ENCODE results near the gene SEMA4D. TPM values are rescaled to one million over a fixed set of nuclear protein-coding genes. Genes with fewer than 3 reads are reported as not detected.

The SEMA4D gene
- total and polyA plus RNA-seq, 9 of the 15 experiments (the other 6 are each of a cell fraction or from before 2014, with no cell fraction given): 0.38 to 5.1 (median 1.8) TPM

DNA sequence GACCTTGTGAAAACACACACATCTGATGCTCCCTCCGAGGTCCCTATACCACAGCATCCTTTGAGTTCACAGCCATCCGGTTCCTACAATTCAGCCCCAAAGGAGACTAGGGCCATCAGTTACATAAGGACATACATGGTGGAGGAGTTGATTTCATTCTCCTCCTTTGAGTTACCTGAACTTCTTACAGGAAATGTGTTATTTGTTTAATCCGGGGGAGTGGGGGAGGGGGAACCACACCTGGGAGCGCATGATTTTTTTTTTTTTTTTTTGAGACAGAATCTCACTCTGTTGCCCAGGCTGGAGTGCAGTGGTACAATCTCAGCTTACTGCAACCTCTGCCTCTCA lies 30.7 kb downstream of the SEMA4D start:
- H3K9me3 ChIP-seq (replicated peaks; ENCODE audit: control insufficient read depth, insufficient read depth, low read depth, low read length): no peaks in the 10 kb centered on the region
- intact Hi-C loops (cut with micrococcal nuclease): no loop called here
- TF ChIP-seq PHF21A (IDR thresholded peaks at IDR 0.05; ENCODE audit: borderline replicate concordance, low read depth): no peak
- TF ChIP-seq STAT5B (CRISPR knock-in tag; IDR thresholded peaks at IDR 0.05): no peak
- no peak for TF ChIP-seq TFAP4 (CRISPR knock-in tag; IDR thresholded peaks at IDR 0.05; ENCODE audit: borderline replicate concordance)
- no peak for TF ChIP-seq SOX6 (IDR thresholded peaks at IDR 0.05)
- TF ChIP-seq, protein P1, sequence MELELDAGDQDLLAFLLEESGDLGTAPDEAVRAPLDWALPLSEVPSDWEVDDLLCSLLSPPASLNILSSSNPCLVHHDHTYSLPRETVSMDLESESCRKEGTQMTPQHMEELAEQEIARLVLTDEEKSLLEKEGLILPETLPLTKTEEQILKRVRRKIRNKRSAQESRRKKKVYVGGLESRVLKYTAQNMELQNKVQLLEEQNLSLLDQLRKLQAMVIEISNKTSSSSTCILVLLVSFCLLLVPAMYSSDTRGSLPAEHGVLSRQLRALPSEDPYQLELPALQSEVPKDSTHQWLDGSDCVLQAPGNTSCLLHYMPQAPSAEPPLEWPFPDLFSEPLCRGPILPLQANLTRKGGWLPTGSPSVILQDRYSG (tag; conservative IDR thresholded peaks at IDR 0.05; ENCODE audit: low read depth): no peak
- no peak for TF ChIP-seq MIER1 (IDR thresholded peaks at IDR 0.05; ENCODE audit: low read depth)
- TF ChIP-seq MAFF (IDR thresholded peaks at IDR 0.05; ENCODE audit: low read length): no peak
- no peak for TF ChIP-seq ZFX (CRISPR knock-in tag; IDR thresholded peaks at IDR 0.05)
- TF ChIP-seq NUFIP1 (IDR thresholded peaks at IDR 0.05; ENCODE audit: partially characterized antibody): no peak
- no peak for TF ChIP-seq HNRNPK (IDR thresholded peaks at IDR 0.05; ENCODE audit: low read depth, low read length, poor library complexity, severe bottlenecking)
- no peak for TF ChIP-seq PATZ1 (CRISPR knock-in tag; IDR thresholded peaks at IDR 0.05; ENCODE audit: borderline replicate concordance)
- TF ChIP-seq MNT (conservative IDR thresholded peaks at IDR 0.05): no peak
- H3K9ac ChIP-seq (ENCODE audit: insufficient read depth in 1 of 2, low read depth in 2 of 2, low read length in 2 of 2): no peak overlapping the region
- no peaks in the 10 kb centered on the region for H3K36me3 ChIP-seq (ENCODE audit: control insufficient read depth, insufficient read depth, low read length)
- FAIRE-seq (no peak), DNase-seq (ENCODE audit: extremely low read depth in 1 of 4, low spot score in 3 of 4) (no peak), ATAC-seq (no peak)
- WGBS (ENCODE audit: insufficient coverage, low coverage, missing lambda C conversion rate): 0% methylated on average over 1 of the region's 4 CpGs
- POLR2A ChIA-PET: no interaction called here
- H3K27me3 ChIP-seq (ENCODE audit: control insufficient read depth in 2 of 2, insufficient read depth in 2 of 2, low read length in 2 of 2): peaks cover 0 to 13% of the 10 kb centered on the region in 2 experiments; a peak in 2 of 5 replicates
- H3K4me1 ChIP-seq (replicated peaks in 1 of 2; ENCODE audit: control insufficient read depth in 2 of 2, insufficient read depth in 2 of 2, low read length in 2 of 2): no peaks in the 10 kb centered on the region
- CTCF ChIA-PET (ENCODE audit: low intra/inter-chr PET ratio): no interaction called here
- in situ Hi-C loops (cut with MboI): no loop called here
- H3K4me2 ChIP-seq (ENCODE audit: insufficient read depth, low read length): no peak overlapping the region
- no peak overlapping the region for H3K4me3 ChIP-seq
- no peaks in the 10 kb centered on the region for H3K9me1 ChIP-seq (ENCODE audit: control insufficient read depth, insufficient read depth, low read length)
- H3K27ac ChIP-seq (ENCODE audit: extremely low read depth, low read depth, low read length): no peak overlapping the region
- no peaks in the 10 kb centered on the region for H4K20me1 ChIP-seq (replicated peaks; ENCODE audit: control insufficient read depth, insufficient read depth, low read length)
- H2AFZ ChIP-seq (ENCODE audit: low read depth, low read length): no peak overlapping the region
- no TSS peak for BruUV-seq (replicated peaks)
- no peaks in the 10 kb centered on the region for H3K79me2 ChIP-seq (ENCODE audit: control insufficient read depth, insufficient read depth, low read length)

Data from K562 (cell line).